Hepatocyte (in vitro differentiated cells): ENCODE measurements around the gene MACROD2. TPM values are rescaled to one million over a fixed set of nuclear protein-coding genes. Genes with fewer than 3 reads are reported as not detected.

Experiments used
- DNase-seq: peaks from one replicate; pipeline ENCODE4 v3.0.0-alpha.2; 2016; ENCODE audit warnings: low spot score
- H2AFZ ChIP-seq: fragments of 200-600 bp; sonication (generic); 2 replicates; pipeline ENCODE4 v1.6.0; 2016; ENCODE audit warnings: antibody characterized with exemption, mild to moderate bottlenecking
- H3K27ac ChIP-seq: fragments of 200-600 bp; sonication (generic); 2 replicates; pipeline ENCODE4 v1.5.1; 2016; ENCODE audit warnings: mild to moderate bottlenecking
- H3K27me3 ChIP-seq: fragments of 200-600 bp; sonication (generic); 2 replicates; pipeline ENCODE4 v1.6.1; 2016
- H3K36me3 ChIP-seq: fragments of 200-600 bp; sonication (generic); replicated peaks from 2 replicates; pipeline ENCODE4 v1.5.1; 2016; ENCODE audit warnings: low read depth; ENCODE audit not compliant: insufficient read depth
- H3K4me1 ChIP-seq: fragments of 200-600 bp; sonication (generic); 2 replicates; pipeline ENCODE4 v1.5.1; 2016; ENCODE audit warnings: mild to moderate bottlenecking, moderate library complexity; ENCODE audit not compliant: insufficient read depth
- H3K4me2 ChIP-seq: fragments of 200-600 bp; sonication (generic); 2 replicates; pipeline ENCODE4 v1.6.0; 2016
- H3K4me3 ChIP-seq: fragments of 200-600 bp; sonication (generic); 2 replicates; pipeline ENCODE4 v1.5.1; 2016; ENCODE audit warnings: mild to moderate bottlenecking
- H3K79me2 ChIP-seq: fragments of 200-600 bp; sonication (generic); 2 replicates; pipeline ENCODE4 v1.6.0; 2017; ENCODE audit warnings: mild to moderate bottlenecking
- H3K9me2 ChIP-seq: fragments of 200-600 bp; sonication (generic); replicated peaks from 2 replicates; pipeline ENCODE4 v1.6.0; 2017; ENCODE audit warnings: mild to moderate bottlenecking; ENCODE audit not compliant: insufficient read depth
- H3K9me3 ChIP-seq: fragments of 200-600 bp; sonication (generic); 2 replicates; pipeline ENCODE4 v1.5.1; 2016; ENCODE audit warnings: low read depth, mild to moderate bottlenecking
- H4K20me1 ChIP-seq: fragments of 200-600 bp; sonication (generic); 2 replicates; pipeline ENCODE4 v1.6.0; 2016; ENCODE audit warnings: mild to moderate bottlenecking; ENCODE audit not compliant: insufficient read depth, poor library complexity, severe bottlenecking
- EZH2 ChIP-seq: fragments of 200-600 bp; sonication (generic); IDR thresholded peaks from 2 replicates; pipeline ENCODE4 v1.6.1; 2016; ENCODE audit warnings: antibody characterized with exemption, mild to moderate bottlenecking, borderline replicate concordance
- EZH2phosphoT487 ChIP-seq: fragments of 200-600 bp; sonication (generic); IDR thresholded peaks from one replicate; pipeline ENCODE4 v1.6.1; 2018; ENCODE audit warnings: antibody characterized with exemption, mild to moderate bottlenecking, low read depth, moderate library complexity; ENCODE audit not compliant: unreplicated experiment, severe bottlenecking
- WGBS: methylation state at CpG from one replicate; pipeline ENCODE4 v1.1.6; 2016; ENCODE audit warnings: low lambda C conversion rate; ENCODE audit errors: missing lambda C conversion rate; 5-methylcytosine and 5-hydroxymethylcytosine counted together
- polyA plus RNA-seq: library from polyadenylated mRNA; unstranded; fragments of >200 nt; fragmentation: Nextera tagmentation; extraction: Ambion mirVana; gene quantifications from 2 replicates; pipeline ENCODE4 v1.2.1, GENCODE V29; 2016
- total RNA-seq: library from RNA; depleted of rRNA; stranded (reverse); fragments of >200 nt; gene quantifications from 2 replicates; pipeline ENCODE4 v1.2.3, GENCODE V29; 2014
- TF ChIP-seq, protein P1 (sequence below): fragments of 200-600 bp; sonication (generic); IDR thresholded peaks from 2 replicates; pipeline ENCODE4 v1.5.1; 2016; ENCODE audit warnings: antibody characterized with exemption, mild to moderate bottlenecking; ENCODE audit not compliant: poor library complexity

MACROD2 gene
- total and polyA plus RNA-seq, 2 experiments from 2014 or later: 2.4 to 3.1 TPM

DNA sequence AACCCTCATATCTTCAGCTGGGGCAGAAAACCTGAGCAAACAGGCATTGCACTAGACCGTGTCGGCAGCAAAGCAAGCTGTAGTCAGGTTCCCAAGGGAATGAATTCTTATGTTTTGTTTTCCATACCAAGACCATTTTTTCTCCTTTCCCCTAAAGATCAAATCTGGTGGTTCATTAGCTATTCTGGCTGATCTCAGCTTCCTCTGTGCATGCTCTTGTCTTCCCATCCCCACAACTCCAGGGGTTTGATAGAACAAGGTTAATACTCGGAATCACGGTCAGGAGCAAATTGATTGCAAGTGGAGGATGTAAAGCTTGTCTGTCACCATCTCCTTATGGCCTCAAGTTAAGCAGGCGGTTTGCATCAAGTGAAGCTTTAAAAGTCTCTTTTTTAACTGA lies 1799.1 kb downstream of the MACROD2 start:
- H3K4me3 ChIP-seq: no peak overlapping the region
- WGBS: 89% methylated on average over 5 of the region's 5 CpGs
- H4K20me1 ChIP-seq: no peaks in the 10 kb centered on the region
- H3K9me3 ChIP-seq: no peaks in the 10 kb centered on the region
- no peaks in the 10 kb centered on the region for H3K9me2 ChIP-seq
- no peaks in the 10 kb centered on the region for H3K36me3 ChIP-seq
- H3K27ac ChIP-seq: no peak overlapping the region
- H3K27me3 ChIP-seq: no peaks in the 10 kb centered on the region
- no peaks in the 10 kb centered on the region for H3K4me1 ChIP-seq
- no peak overlapping the region for H3K4me2 ChIP-seq
- TF ChIP-seq, protein P1, sequence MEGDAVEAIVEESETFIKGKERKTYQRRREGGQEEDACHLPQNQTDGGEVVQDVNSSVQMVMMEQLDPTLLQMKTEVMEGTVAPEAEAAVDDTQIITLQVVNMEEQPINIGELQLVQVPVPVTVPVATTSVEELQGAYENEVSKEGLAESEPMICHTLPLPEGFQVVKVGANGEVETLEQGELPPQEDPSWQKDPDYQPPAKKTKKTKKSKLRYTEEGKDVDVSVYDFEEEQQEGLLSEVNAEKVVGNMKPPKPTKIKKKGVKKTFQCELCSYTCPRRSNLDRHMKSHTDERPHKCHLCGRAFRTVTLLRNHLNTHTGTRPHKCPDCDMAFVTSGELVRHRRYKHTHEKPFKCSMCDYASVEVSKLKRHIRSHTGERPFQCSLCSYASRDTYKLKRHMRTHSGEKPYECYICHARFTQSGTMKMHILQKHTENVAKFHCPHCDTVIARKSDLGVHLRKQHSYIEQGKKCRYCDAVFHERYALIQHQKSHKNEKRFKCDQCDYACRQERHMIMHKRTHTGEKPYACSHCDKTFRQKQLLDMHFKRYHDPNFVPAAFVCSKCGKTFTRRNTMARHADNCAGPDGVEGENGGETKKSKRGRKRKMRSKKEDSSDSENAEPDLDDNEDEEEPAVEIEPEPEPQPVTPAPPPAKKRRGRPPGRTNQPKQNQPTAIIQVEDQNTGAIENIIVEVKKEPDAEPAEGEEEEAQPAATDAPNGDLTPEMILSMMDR: no peak
- TF ChIP-seq EZH2 (no peak), EZH2phosphoT487 (no peak)
- DNase-seq: no peak
- no peaks in the 10 kb centered on the region for H3K79me2 ChIP-seq
- no peak overlapping the region for H2AFZ ChIP-seq

DNA sequence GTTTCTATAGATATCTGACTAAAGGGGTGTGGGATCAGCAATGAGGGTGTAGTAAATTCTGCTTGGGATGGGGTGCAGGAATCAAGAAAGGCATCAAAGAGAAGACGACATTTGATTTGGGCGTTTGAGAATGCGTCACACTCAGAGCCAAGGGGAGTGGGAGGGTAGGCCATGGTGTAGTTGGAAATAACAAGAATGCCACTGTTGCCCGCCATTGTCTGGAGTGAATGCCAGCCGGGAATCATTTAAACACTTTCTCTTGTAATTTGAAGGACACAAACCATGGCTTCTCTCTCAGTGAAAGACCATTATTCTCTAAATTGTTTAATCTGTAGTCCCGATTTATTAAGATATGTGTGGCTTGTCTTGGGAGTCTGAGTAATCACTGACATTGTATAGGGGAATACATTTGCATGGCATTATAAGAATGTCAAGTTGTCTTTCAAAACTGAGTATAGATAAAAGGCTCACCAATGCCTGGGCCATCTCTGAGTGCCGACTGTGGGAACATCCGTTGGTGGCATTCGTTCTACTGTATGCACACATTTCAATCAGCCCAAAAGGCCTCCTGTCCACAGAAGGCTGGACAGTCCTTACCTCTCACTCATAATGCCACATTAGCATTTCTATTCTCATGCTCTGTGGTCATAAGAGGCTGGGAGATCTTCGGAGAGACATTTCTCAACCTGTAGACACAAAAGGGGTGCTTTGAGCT lies 1800.1 kb downstream of the MACROD2 start:
- no peaks in the 10 kb centered on the region for H3K4me1 ChIP-seq
- H3K9me2 ChIP-seq: no peaks in the 10 kb centered on the region
- H3K79me2 ChIP-seq: no peaks in the 10 kb centered on the region
- no peak for TF ChIP-seq EZH2
- TF ChIP-seq, protein P1: no peak
- TF ChIP-seq EZH2phosphoT487: no peak
- no peak overlapping the region for H3K4me3 ChIP-seq
- H3K4me2 ChIP-seq: no peak overlapping the region
- H3K36me3 ChIP-seq: no peaks in the 10 kb centered on the region
- no peaks in the 10 kb centered on the region for H4K20me1 ChIP-seq
- WGBS: 87% methylated on average over 10 of the region's 10 CpGs
- H2AFZ ChIP-seq: no peak overlapping the region
- H3K27ac ChIP-seq: no peak overlapping the region
- H3K27me3 ChIP-seq: no peaks in the 10 kb centered on the region
- H3K9me3 ChIP-seq: no peaks in the 10 kb centered on the region
- no peak for DNase-seq

DNA sequence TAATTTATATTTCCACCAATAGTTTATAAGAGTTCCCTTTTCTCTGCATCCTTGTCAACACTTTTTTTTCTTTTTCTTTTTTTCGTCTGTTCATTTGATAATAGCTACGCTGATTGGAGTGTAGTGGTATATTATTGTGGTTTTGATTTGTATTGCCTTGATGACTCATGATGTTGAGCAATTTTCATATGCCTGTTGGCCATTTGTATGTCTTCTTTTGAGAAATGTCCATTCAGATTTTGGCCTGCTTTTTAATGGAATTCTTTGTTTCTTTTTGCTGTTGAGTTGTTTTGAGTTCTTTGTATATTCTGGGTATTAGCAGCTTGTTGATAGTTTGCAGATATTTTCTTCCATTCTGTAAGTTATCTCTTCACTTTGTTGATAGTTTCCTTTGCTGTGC lies 1804.6 kb downstream of the MACROD2 start:
- H3K79me2 ChIP-seq: no peaks in the 10 kb centered on the region
- no peaks in the 10 kb centered on the region for H3K27me3 ChIP-seq
- no peaks in the 10 kb centered on the region for H3K9me2 ChIP-seq
- no peaks in the 10 kb centered on the region for H3K9me3 ChIP-seq
- H2AFZ ChIP-seq: no peak overlapping the region
- no peak overlapping the region for H3K4me2 ChIP-seq
- H3K27ac ChIP-seq: no peak overlapping the region
- no peak overlapping the region for H3K4me3 ChIP-seq
- H3K4me1 ChIP-seq: no peaks in the 10 kb centered on the region
- no peaks in the 10 kb centered on the region for H3K36me3 ChIP-seq
- TF ChIP-seq EZH2 (no peak), EZH2phosphoT487 (no peak)
- TF ChIP-seq, protein P1: no peak
- WGBS: 89% methylated on average over 2 of the region's 2 CpGs
- H4K20me1 ChIP-seq: no peaks in the 10 kb centered on the region
- no peak for DNase-seq
